Femur (tissue), 1 donor: ENCODE data around the gene PHF13.
"Not testable (repeated sequence)": the region's sequence is repeated elsewhere in the genome, so short reads cannot be mapped to it uniquely, and the experiment has no call there.

Experiments
- DNase-seq: peaks from one replicate; pipeline ENCODE4 v3.0.0-alpha.2; 2017

The PHF13 gene

GRCh38 chr1:6587261-6588005, 26.1 kb upstream of the PHF13 start:
- DNase-seq, result peak; percentile 69

GRCh38 chr1:6588128-6588892, 25.2 kb upstream of the PHF13 start:
- DNase-seq, result no peak

GRCh38 chr1:6588893-6589520, 24.5 kb upstream of the PHF13 start:
- no peak for DNase-seq

GRCh38 chr1:6590046-6590445, 23.5 kb upstream of the PHF13 start:
- DNase-seq, result no peak

GRCh38 chr1:6591222-6591621, 22.3 kb upstream of the PHF13 start:
- peak; percentile 18 for DNase-seq

GRCh38 chr1:6591644-6592043, 21.9 kb upstream of the PHF13 start:
- DNase-seq, result no peak

- DNase-seq, result peak; percentile 29
Measured at GRCh38 chr1:6592441-6592840, 21.1 kb upstream of the PHF13 start.

GRCh38 chr1:6592865-6593593, 20.5 kb upstream of the PHF13 start:
- peak; percentile 13 for DNase-seq

- no peak for DNase-seq
Measured at GRCh38 chr1:6593810-6594209, 19.7 kb upstream of the PHF13 start.

- no peak for DNase-seq
Measured at GRCh38 chr1:6594977-6595740, 18.4 kb upstream of the PHF13 start.

- peak; percentile 23 for DNase-seq
Measured at GRCh38 chr1:6596351-6596750, 17.2 kb upstream of the PHF13 start.

- DNase-seq, result peak; percentile 17
Measured at GRCh38 chr1:6596886-6597776, 16.4 kb upstream of the PHF13 start.

- DNase-seq, result peak; percentile 11
Measured at GRCh38 chr1:6597777-6598131, 15.8 kb upstream of the PHF13 start.

- DNase-seq, result peak; percentile 31
Measured at GRCh38 chr1:6599141-6599975, 14.2 kb upstream of the PHF13 start.

- DNase-seq, result not testable (repeated sequence)
Measured at GRCh38 chr1:6599991-6600390, 13.5 kb upstream of the PHF13 start.

- DNase-seq, result no peak
Measured at GRCh38 chr1:6600410-6601048, 13.0 kb upstream of the PHF13 start.

- DNase-seq, result peak; percentile 80
Measured at GRCh38 chr1:6601049-6601922, 12.2 kb upstream of the PHF13 start.

GRCh38 chr1:6601923-6602668, 11.4 kb upstream of the PHF13 start:
- no peak for DNase-seq
